Body of pancreas (tissue), 4 donors: ENCODE data around the gene CAVIN1.
A peak's percentile ranks its signal among the peaks of the same experiment; 100 is the strongest.

ENCODE experiments used
- POLR2A ChIP-seq, 3 donors: fragments of 450-650 bp; IDR thresholded peaks; one replicate each; pipeline ENCODE4 v1.6.1; 2016; ENCODE audit warnings: antibody characterized with exemption in 3 of 3, mild to moderate bottlenecking in 2 of 3
- TF ChIP-seq, protein P1 (sequence below), 7 experiments: fragments of 450-650 bp in 4 of 7; fragments of 200-600 bp in 3 of 7; sonication (generic) in 3 of 7; IDR thresholded peaks; one replicate each; pipeline ENCODE4 v1.5.1; 2016 to 2019; ENCODE audit warnings: antibody characterized with exemption in 7 of 7

DNA sequence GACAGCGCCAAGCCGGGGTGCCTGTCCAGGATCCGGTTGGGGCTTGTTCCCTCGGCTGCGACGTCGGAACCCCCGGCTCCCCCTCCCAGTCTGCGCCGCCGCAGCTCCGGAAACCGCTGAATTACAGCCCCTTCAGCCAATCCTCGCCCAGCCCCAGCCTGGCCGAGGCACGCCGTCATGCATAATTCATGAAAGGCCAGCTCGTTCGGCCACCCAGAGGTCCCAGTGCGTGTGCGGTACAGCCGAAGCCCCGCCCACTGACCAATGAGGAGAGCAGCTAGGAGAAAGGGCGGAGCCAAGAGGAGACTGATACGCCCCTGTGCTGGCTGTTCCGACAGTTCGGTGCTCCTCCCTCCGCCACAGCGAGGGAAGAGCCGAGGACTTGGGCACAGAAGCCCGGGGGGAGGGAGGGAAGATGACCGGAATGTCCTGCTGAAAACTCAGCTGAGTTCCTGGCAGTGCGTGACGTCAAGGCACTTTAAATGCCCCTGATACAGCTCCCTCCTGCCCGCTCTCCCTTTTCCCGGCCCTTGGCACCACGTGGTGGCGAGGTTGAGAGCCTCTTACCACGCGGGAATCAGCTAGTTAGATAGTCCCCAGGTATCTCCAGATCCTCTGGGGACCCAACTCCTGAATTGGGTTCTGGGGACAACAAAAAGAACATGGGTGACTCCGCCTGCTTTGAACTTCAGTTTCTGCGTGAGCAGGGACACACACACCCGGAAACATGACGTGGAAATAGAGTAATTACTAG is 34.5 kb downstream of the CAVIN1 start, which contains the start of gene STAT3:
- TF ChIP-seq, protein P1, sequence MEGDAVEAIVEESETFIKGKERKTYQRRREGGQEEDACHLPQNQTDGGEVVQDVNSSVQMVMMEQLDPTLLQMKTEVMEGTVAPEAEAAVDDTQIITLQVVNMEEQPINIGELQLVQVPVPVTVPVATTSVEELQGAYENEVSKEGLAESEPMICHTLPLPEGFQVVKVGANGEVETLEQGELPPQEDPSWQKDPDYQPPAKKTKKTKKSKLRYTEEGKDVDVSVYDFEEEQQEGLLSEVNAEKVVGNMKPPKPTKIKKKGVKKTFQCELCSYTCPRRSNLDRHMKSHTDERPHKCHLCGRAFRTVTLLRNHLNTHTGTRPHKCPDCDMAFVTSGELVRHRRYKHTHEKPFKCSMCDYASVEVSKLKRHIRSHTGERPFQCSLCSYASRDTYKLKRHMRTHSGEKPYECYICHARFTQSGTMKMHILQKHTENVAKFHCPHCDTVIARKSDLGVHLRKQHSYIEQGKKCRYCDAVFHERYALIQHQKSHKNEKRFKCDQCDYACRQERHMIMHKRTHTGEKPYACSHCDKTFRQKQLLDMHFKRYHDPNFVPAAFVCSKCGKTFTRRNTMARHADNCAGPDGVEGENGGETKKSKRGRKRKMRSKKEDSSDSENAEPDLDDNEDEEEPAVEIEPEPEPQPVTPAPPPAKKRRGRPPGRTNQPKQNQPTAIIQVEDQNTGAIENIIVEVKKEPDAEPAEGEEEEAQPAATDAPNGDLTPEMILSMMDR (IDR thresholded peaks at IDR 0.05) = peak in 1 of 7 experiments; percentile 21
- TF ChIP-seq POLR2A (IDR thresholded peaks at IDR 0.05) = peak; percentile 82 to 95 (median 90)
